ENCODE results near the gene STYXL1.

DNA sequence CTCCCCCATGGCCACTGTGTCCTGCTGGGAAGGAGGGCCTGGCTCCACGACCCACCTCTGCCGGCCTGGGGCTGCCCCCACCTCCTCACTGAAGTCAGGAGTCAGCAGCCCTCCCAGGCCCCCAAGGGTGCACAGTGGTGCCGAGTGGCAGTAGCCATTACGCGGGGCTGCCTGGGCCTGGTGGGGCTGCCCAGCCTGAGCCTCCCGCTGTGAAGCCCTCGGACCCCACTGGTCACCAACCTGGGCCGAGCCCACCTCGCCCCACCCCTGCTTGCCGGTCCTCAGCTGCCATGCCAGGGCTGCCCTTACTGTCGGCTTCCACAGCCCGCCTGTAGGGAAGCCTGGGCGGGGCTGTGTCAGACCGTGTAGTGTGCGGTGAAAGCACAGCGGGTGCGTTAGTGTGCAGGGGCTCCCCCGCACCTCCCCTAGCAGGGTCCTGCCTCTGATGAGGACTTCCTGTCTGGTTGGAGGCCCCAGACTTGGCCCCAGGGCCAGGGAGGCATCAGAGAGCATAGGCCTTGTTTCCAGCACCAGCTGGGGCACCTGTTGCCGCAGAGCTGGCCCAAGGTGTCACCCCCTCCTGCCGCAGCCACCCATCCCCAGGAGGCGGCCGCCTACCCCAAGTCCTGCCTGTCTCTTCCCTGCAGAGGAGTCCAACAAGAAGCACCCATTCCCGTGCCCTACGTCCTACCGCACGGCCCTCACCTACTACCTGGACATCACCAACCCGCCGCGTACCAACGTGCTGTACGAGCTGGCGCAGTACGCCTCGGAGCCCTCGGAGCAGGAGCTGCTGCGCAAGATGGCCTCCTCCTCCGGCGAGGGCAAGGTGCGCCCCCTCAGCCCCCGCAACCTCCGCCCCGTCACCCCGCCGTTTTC, 63.4 kb downstream of the STYXL1 start:
- TF ChIP-seq, protein P1, sequence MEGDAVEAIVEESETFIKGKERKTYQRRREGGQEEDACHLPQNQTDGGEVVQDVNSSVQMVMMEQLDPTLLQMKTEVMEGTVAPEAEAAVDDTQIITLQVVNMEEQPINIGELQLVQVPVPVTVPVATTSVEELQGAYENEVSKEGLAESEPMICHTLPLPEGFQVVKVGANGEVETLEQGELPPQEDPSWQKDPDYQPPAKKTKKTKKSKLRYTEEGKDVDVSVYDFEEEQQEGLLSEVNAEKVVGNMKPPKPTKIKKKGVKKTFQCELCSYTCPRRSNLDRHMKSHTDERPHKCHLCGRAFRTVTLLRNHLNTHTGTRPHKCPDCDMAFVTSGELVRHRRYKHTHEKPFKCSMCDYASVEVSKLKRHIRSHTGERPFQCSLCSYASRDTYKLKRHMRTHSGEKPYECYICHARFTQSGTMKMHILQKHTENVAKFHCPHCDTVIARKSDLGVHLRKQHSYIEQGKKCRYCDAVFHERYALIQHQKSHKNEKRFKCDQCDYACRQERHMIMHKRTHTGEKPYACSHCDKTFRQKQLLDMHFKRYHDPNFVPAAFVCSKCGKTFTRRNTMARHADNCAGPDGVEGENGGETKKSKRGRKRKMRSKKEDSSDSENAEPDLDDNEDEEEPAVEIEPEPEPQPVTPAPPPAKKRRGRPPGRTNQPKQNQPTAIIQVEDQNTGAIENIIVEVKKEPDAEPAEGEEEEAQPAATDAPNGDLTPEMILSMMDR (IDR thresholded peaks at IDR 0.05; ENCODE audit: poor library complexity) = no peak
- TF ChIP-seq EZH2 (IDR thresholded peaks at IDR 0.05; ENCODE audit: borderline replicate concordance) = no peak
